ENCODE measurements around the gene COA3.

- TF ChIP-seq CTCF (IDR thresholded peaks at IDR 0.05) = no peak
- TF ChIP-seq TAF1 (IDR thresholded peaks at IDR 0.05; ENCODE audit: borderline replicate concordance, low read depth, low read length) = no peak
- TF ChIP-seq FOXM1 (IDR thresholded peaks at IDR 0.05; ENCODE audit: low read depth) = no peak
- TF ChIP-seq RFX5 (IDR thresholded peaks at IDR 0.05; ENCODE audit: low read length) = no peak
- TF ChIP-seq REST (IDR thresholded peaks at IDR 0.05; ENCODE audit: low read depth, low read length) = no peak
These were observed 18.3 kb downstream of the COA3 start, which contains the start of gene WNK4 for GRCh38 chr17:42779936-42780850.

Measured in SK-N-SH (cell line).